Activated CD8-positive, alpha-beta T cell treated with anti-CD3 and anti-CD28 coated beads, Interleukin-2, amount 10 ng/mL, durations not matched to agents 7 days and 5 days (primary cell): ENCODE results near the gene IGFBP2. TPM values are rescaled to one million over a fixed set of nuclear protein-coding genes. Genes with fewer than 3 reads are reported as not detected.
A peak's percentile ranks its signal among the peaks of the same experiment; 100 is the strongest.

ENCODE experiments used
- ATAC-seq: fragments of 150-1000 bp; cut with Tn5 transposase; one replicate; pipeline ENCODE4 v1.10.0; 2021; ENCODE audit warnings: moderate library complexity
- CTCF ChIA-PET: fragments of 350-600 bp; sonication (Branson Sonifier 250); formaldehyde crosslinking; loops from one replicate; lab custom pipeline; 2021; ENCODE audit warnings: antibody characterized with exemption; lab: Charles Lee
- POLR2A ChIA-PET: fragments of 350-600 bp; sonication (Branson Sonifier 250); formaldehyde crosslinking; loops from one replicate; lab custom pipeline; 2021; ENCODE audit warnings: antibody characterized with exemption; lab: Charles Lee
- DNase-seq: peaks from one replicate; pipeline ENCODE4 v3.0.0-alpha.2; 2020
- H3K27ac Mint-ChIP-seq: one replicate; pipeline ENCODE4 v1.8.0; 2021; ENCODE audit warnings: mild to moderate bottlenecking, mixed read lengths
- H3K27me3 Mint-ChIP-seq: one replicate; pipeline ENCODE4 v1.8.0; 2021; ENCODE audit warnings: low read depth, mixed read lengths
- H3K36me3 Mint-ChIP-seq: one replicate; pipeline ENCODE4 v1.8.0; 2021; ENCODE audit warnings: low read depth, mixed read lengths
- H3K4me1 Mint-ChIP-seq: one replicate; pipeline ENCODE4 v1.8.0; 2021; ENCODE audit warnings: low read depth, mixed read lengths
- H3K4me3 Mint-ChIP-seq: one replicate; pipeline ENCODE4 v1.8.0; 2021; ENCODE audit warnings: mild to moderate bottlenecking, mixed read lengths
- H3K9me3 Mint-ChIP-seq: one replicate; pipeline ENCODE4 v1.8.0; 2022; ENCODE audit warnings: mixed read lengths; ENCODE audit not compliant: insufficient read depth
- total RNA-seq, 2 experiments: library from RNA; stranded (reverse); gene quantifications; one replicate each; pipeline ENCODE4 v1.2.3, GENCODE V29; 2021

IGFBP2 gene
- total RNA-seq, 2 experiments from 2014 or later: 74.7 to 75.5 TPM

DNA sequence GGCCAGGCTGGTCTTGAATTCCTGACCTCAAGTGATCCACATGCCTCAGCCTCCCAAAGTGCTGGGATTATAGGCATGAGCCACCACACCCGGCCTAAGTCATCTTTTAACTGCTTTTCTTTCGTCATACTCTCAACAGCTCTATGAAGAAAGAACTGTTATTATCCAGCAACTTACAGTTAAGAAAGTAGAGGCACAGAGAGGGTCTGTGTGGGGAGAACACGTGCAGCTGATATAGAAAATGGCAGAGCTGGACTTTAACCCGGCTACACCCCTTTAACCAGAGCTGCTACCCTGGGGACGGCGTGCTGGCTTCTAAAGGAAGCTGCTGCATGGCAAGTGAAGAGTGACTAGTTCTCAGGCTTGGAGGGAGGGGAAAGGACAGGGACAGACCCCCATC lies 25.5 kb downstream of the IGFBP2 start:
- H3K4me1 Mint-ChIP-seq: peaks cover 10% of the 10 kb centered on the region
- ChIA-PET CTCF (interaction anchor here (12.7 kb wide), 1 partner anchor 138 kb away, joined by 336 read pairs; no protein-coding TSS in a partner anchor), POLR2A (no interaction called here)
- H3K4me3 Mint-ChIP-seq: no peak overlapping the region
- H3K27me3 Mint-ChIP-seq: no peaks in the 10 kb centered on the region
- H3K9me3 Mint-ChIP-seq: no peaks in the 10 kb centered on the region
- no peak for ATAC-seq
- H3K27ac Mint-ChIP-seq: no peak overlapping the region
- H3K36me3 Mint-ChIP-seq: peaks cover 5% of the 10 kb centered on the region
- no peak for DNase-seq

DNA sequence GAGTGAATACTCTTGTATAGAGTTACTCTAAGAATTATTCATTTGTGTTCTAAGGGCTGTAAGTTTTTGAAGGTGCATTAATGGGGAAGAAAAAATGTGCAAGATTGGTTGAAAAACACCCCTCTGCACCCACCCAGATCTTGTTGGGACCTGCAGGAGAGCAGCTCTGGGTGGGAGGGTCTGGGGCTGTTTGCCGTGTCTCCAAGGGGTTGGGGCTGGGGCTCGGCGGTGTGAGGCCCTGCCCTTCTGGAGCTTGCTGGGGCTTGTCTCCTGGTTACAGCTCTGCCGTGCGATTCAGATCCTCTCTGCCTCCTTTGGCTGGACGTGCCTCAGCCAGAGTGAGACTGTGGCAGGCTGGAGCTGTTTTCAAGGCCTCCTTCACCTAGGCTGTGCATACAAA lies 26.1 kb downstream of the IGFBP2 start:
- ChIA-PET CTCF (interaction anchor here (12.7 kb wide), 1 partner anchor 138 kb away, joined by 336 read pairs; no protein-coding TSS in a partner anchor), POLR2A (no interaction called here)
- H3K4me1 Mint-ChIP-seq: peaks cover 5% of the 10 kb centered on the region
- DNase-seq: no peak
- no peak for ATAC-seq
- no peaks in the 10 kb centered on the region for H3K27me3 Mint-ChIP-seq
- peaks cover 5% of the 10 kb centered on the region for H3K36me3 Mint-ChIP-seq
- H3K9me3 Mint-ChIP-seq: no peaks in the 10 kb centered on the region
- no peak overlapping the region for H3K4me3 Mint-ChIP-seq
- no peak overlapping the region for H3K27ac Mint-ChIP-seq

DNA sequence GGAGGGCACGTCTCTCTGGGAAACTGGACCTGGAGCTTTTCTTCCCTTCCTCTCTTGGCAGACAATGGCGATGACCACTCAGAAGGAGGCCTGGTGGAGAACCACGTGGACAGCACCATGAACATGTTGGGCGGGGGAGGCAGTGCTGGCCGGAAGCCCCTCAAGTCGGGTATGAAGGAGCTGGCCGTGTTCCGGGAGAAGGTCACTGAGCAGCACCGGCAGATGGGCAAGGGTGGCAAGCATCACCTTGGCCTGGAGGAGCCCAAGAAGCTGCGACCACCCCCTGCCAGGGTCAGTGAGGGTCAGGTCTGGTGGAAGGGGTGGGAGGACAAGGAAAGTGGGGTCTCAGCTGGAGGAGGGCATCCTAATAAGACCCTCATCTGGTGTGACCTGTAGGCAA lies 27.3 kb downstream of the IGFBP2 start:
- Mint-ChIP-seq H3K4me3 (no peak overlapping the region), H3K27me3 (no peaks in the 10 kb centered on the region), H3K36me3 (peaks cover 5% of the 10 kb centered on the region), H3K27ac (no peak overlapping the region), H3K4me1 (peaks cover 2% of the 10 kb centered on the region), H3K9me3 (no peaks in the 10 kb centered on the region)
- no peak for ATAC-seq
- ChIA-PET POLR2A (no interaction called here), CTCF (interaction anchor here (12.7 kb wide), 1 partner anchor 140 kb away, joined by 336 read pairs; no protein-coding TSS in a partner anchor)
- no peak for DNase-seq

DNA sequence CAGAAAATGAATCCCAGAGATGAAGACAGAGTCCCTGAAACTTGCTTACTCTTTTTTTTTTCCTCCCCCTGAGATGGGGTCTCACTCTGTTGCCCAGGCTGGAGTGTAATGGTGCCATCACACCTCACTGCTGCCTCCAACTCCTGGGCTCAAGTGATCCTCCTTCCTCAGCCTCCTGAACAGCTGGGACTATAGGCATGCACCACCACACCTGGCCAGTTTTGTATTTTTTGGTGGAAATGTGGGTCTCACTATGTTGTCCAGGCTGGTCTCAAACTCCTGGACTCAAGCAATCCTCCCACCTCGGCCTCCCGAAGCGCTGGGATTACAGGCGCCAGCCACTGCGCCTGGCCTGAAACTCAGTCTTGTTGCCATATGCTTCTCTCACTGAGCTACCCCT lies 27.8 kb downstream of the IGFBP2 start:
- CTCF ChIA-PET: interaction anchor here (1.0 to 12.7 kb wide), 2 partner anchors 10 to 140 kb away, joined by 4 to 336 read pairs; no protein-coding TSS in a partner anchor
- POLR2A ChIA-PET: no interaction called here
- Mint-ChIP-seq H3K27ac (no peak overlapping the region), H3K4me1 (peaks cover 2% of the 10 kb centered on the region), H3K9me3 (no peaks in the 10 kb centered on the region), H3K4me3 (no peak overlapping the region), H3K27me3 (no peaks in the 10 kb centered on the region), H3K36me3 (peaks cover 5% of the 10 kb centered on the region)
- DNase-seq (no peak), ATAC-seq (no peak)

DNA sequence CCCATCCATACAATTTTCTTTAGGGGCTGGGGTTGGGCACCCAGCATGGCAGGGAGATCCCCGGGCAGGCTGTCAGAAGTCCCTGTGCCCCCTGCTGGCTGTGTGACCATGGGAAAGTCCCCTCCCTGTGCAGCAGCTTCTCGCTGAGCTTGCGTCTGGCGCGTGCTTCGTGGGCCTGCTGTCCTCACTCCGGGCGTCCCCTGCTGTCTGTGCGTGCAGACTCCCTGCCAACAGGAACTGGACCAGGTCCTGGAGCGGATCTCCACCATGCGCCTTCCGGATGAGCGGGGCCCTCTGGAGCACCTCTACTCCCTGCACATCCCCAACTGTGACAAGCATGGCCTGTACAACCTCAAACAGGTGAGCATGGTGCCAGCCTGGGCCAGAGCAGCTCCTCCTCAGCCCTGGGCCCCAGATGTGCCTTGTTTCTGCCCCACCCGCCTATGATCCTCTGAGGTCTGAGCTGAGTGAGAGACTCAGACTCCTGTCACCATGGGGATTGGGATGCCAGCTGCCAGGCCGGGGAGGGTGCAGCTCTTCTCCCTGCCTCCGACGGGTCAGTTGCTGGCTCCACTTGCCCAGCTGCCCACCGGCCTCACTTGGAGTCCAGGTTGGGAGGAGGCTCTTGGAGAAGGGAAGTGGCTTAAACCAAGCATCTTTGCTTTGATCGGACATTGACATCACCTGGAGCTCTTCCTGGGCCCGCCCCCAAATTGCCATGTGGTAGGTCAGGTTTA lies 28.6 kb downstream of the IGFBP2 start:
- no peak for ATAC-seq
- H3K27ac Mint-ChIP-seq: no peak overlapping the region
- ChIA-PET POLR2A (interaction anchor here (0.5 kb wide), 1 partner anchor 26 kb away, joined by 3 read pairs; no protein-coding TSS in a partner anchor), CTCF (interaction anchor here (0.8 to 12.7 kb wide), 4 partner anchors 8 to 141 kb away, joined by 3 to 336 read pairs (median 4); no protein-coding TSS in a partner anchor)
- no peaks in the 10 kb centered on the region for H3K27me3 Mint-ChIP-seq
- no peak overlapping the region for H3K4me3 Mint-ChIP-seq
- H3K36me3 Mint-ChIP-seq: peaks cover 5% of the 10 kb centered on the region
- H3K4me1 Mint-ChIP-seq: peaks cover 2% of the 10 kb centered on the region
- no peak for DNase-seq
- H3K9me3 Mint-ChIP-seq: no peaks in the 10 kb centered on the region

DNA sequence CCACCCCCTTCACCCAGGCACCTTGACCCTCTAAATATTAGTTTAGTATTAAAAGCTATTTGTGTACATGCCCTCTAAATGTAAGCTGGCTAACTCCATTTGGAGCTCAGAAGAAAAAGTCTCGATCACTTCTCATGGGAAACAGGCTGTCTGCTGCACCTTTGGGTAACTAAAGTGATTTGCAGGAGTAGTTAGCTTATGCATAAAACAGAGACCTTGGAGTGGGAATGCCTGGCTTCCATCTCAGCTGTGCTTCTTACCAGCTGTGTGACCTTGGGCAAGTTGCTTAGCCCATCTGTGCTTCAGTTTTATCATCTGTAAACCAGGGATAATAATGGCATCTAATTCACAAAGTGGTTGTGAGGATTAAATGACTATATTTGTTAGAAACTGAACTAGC lies 29.9 kb downstream of the IGFBP2 start:
- H3K27me3 Mint-ChIP-seq: no peaks in the 10 kb centered on the region
- H3K36me3 Mint-ChIP-seq: peaks cover 5% of the 10 kb centered on the region
- DNase-seq: no peak
- no peaks in the 10 kb centered on the region for H3K9me3 Mint-ChIP-seq
- H3K4me1 Mint-ChIP-seq: no peaks in the 10 kb centered on the region
- H3K4me3 Mint-ChIP-seq: no peak overlapping the region
- no peak overlapping the region for H3K27ac Mint-ChIP-seq
- POLR2A ChIA-PET: interaction anchor here (0.6 kb wide), 1 partner anchor 562 kb away, joined by 4 read pairs; no protein-coding TSS in a partner anchor
- CTCF ChIA-PET: interaction anchor here (0.7 to 12.7 kb wide), 4 partner anchors 16 to 446 kb away, joined by 3 to 336 read pairs (median 4); no protein-coding TSS in a partner anchor
- no peak for ATAC-seq

DNA sequence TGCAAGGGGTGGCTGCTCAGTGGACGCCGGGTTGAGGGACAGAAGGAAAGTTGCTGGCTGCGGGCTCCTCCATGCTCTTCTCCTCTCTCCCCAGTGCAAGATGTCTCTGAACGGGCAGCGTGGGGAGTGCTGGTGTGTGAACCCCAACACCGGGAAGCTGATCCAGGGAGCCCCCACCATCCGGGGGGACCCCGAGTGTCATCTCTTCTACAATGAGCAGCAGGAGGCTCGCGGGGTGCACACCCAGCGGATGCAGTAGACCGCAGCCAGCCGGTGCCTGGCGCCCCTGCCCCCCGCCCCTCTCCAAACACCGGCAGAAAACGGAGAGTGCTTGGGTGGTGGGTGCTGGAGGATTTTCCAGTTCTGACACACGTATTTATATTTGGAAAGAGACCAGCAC lies 30.6 kb downstream of the IGFBP2 start:
- ChIA-PET CTCF (interaction anchor here (1.7 to 12.7 kb wide), 3 partner anchors 17 to 143 kb away, joined by 4 to 336 read pairs (median 5); no protein-coding TSS in a partner anchor), POLR2A (no interaction called here)
- Mint-ChIP-seq H3K4me1 (no peaks in the 10 kb centered on the region), H3K4me3 (no peak overlapping the region), H3K27me3 (peaks cover 1% of the 10 kb centered on the region), H3K9me3 (no peaks in the 10 kb centered on the region), H3K36me3 (peaks cover 5% of the 10 kb centered on the region), H3K27ac (no peak overlapping the region)
- DNase-seq (no peak), ATAC-seq (no peak)

DNA sequence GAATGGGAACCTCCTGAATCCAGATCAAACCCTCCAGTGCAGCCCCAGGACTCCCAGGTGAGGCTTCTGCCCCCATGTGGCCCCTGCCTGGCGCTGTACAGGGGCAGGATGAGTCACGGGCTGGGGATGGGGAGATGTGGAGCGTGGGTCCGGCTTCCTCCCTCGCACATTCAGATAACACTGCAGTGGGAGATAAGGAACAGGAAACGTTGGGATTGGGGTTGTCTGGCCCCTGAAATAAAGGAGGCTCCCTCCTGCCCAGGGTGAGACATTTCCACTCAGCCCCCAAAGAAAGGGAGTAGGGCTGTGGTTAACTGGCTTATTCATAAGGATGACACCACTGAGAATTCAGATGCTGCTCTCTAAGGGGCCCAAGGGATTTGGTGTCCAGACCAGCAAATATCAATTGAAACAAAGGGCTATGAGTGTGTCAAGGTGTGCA lies 31.4 kb downstream of the IGFBP2 start:
- H3K4me3 Mint-ChIP-seq: no peak overlapping the region
- CTCF ChIA-PET: interaction anchor here (0.6 to 12.7 kb wide), 5 partner anchors 18 to 151 kb away, joined by 3 to 336 read pairs (median 5); no protein-coding TSS in a partner anchor
- POLR2A ChIA-PET: no interaction called here
- H3K27me3 Mint-ChIP-seq: peaks cover 3% of the 10 kb centered on the region
- no peaks in the 10 kb centered on the region for H3K4me1 Mint-ChIP-seq
- no peak overlapping the region for H3K27ac Mint-ChIP-seq
- DNase-seq: no peak
- H3K9me3 Mint-ChIP-seq: no peaks in the 10 kb centered on the region
- ATAC-seq: no peak
- H3K36me3 Mint-ChIP-seq: peaks cover 5% of the 10 kb centered on the region

DNA sequence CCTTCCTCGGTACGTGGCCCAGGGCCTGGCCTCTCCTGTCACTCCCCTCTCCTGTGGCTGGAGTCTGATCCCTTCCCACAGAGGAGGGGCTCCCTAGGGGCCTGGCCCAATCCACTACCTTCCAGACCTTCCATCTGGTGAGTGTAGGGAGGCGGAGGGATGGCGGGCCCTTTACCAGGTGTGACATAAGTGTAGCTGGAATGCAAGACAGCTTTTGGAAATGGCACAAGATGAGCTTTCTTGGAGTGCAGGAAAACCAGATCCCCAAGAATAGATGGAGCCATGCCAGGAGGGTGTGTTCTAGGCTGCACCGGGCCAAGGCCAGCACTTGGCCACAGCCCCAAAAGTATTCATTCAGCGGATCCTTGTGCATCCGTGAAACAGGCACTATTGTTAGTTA lies 32.0 kb downstream of the IGFBP2 start:
- Mint-ChIP-seq H3K4me3 (no peak overlapping the region), H3K27ac (no peak overlapping the region), H3K4me1 (no peaks in the 10 kb centered on the region), H3K36me3 (peaks cover 5% of the 10 kb centered on the region), H3K9me3 (no peaks in the 10 kb centered on the region), H3K27me3 (peaks cover 3% of the 10 kb centered on the region)
- POLR2A ChIA-PET: interaction anchor here (1.4 kb wide), 1 partner anchor 167 kb away, joined by 4 read pairs; the partner anchor contains the start of gene RPL37A
- ATAC-seq (no peak), DNase-seq (no peak)
- CTCF ChIA-PET: interaction anchor here (0.6 to 12.7 kb wide), 8 partner anchors 9 to 561 kb away, joined by 3 to 336 read pairs (median 4); no protein-coding TSS in a partner anchor

DNA sequence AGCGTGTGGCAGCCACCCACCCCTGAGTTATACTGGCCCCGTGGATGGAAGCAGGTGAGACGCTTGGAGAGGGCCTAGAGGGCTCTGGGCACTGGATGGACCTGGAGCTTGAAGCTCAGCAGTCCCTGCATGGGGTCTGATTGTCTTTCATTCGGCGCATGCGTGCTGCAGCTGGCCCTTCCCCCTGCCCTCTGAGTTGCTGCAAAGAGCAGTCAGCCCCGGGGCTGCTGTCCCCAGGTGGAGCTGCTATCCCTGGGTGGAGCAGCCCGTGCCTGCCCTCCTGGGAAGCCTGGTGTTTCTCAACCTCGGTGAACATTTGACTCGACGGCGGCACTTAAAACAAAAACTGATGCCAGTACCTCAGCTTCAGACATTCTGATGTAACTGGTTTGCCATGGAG lies 32.5 kb downstream of the IGFBP2 start:
- no peak overlapping the region for H3K4me3 Mint-ChIP-seq
- no peaks in the 10 kb centered on the region for H3K4me1 Mint-ChIP-seq
- H3K27ac Mint-ChIP-seq: no peak overlapping the region
- CTCF ChIA-PET: interaction anchor here (0.8 to 12.7 kb wide), 11 partner anchors 9 to 562 kb away, joined by 3 to 336 read pairs (median 5); partner anchors contain the start of gene RPL37A
- ATAC-seq (no peak), DNase-seq (no peak)
- H3K36me3 Mint-ChIP-seq: peaks cover 5% of the 10 kb centered on the region
- peaks cover 5% of the 10 kb centered on the region for H3K27me3 Mint-ChIP-seq
- POLR2A ChIA-PET: interaction anchor here (1.2 to 1.4 kb wide), 2 partner anchors 146 to 167 kb away, joined by 3 to 4 read pairs; partner anchors contain the start of gene RPL37A
- H3K9me3 Mint-ChIP-seq: no peaks in the 10 kb centered on the region

DNA sequence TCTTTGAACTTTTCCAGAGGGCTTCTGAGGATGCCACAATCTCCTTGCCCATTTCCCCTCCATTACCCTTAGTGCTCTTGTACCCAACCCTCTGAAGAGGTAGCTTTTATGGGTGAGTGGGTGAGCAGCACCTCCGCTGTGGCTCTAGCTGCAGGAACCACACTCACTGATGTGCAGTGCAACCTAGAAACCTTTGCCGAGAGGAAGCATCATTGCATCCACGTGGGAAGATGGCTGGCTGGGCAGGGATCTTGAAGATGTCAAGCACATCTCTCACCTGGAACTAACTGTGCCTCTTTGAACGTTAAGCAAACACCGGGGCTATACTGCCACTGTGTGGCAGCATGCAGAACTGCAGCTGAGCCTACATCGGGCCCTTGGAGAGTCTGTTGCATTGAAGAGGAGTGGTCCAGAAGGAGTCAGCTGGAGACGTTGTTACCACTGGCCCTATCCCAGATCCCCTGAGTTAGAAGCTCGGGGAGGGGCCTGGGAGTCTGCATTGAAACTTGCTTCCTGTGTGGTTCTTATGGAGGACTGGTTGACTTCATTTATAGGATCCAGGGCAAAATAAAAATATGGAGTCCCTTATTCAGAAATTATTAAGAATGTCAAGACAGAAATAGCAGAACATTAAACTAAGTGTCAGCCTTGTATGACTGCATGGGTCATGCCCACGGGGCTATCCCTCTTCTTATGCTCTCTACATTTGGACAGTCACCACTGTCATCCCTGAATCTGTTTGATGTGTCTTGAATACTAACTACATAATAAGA lies 33.4 kb downstream of the IGFBP2 start:
- Mint-ChIP-seq H3K27me3 (peaks cover 5% of the 10 kb centered on the region), H3K27ac (no peak overlapping the region), H3K4me3 (no peak overlapping the region), H3K9me3 (no peaks in the 10 kb centered on the region), H3K4me1 (no peaks in the 10 kb centered on the region), H3K36me3 (peaks cover 3% of the 10 kb centered on the region)
- ATAC-seq (peak; percentile 78), DNase-seq (peak; percentile 77)
- ChIA-PET POLR2A (interaction anchor here (1.2 to 1.4 kb wide), 2 partner anchors 147 to 168 kb away, joined by 3 to 4 read pairs; partner anchors contain the start of gene RPL37A), CTCF (interaction anchor here (0.6 to 12.7 kb wide), 25 partner anchors 8 to 563 kb away, joined by 3 to 336 read pairs (median 3); partner anchors contain the start of gene RPL37A)
